ENCODE results near the gene LIN7B. TPM values are rescaled to one million over a fixed set of nuclear protein-coding genes. Genes with fewer than 3 reads are reported as not detected.
A peak's percentile ranks its signal among the peaks of the same experiment; 100 is the strongest.

LIN7B gene
- total and polyA plus RNA-seq, 2 of the 8 experiments (the other 6 are each of a cell fraction or from before 2014, with no cell fraction given) = 4.1 to 4.2 TPM

DNA sequence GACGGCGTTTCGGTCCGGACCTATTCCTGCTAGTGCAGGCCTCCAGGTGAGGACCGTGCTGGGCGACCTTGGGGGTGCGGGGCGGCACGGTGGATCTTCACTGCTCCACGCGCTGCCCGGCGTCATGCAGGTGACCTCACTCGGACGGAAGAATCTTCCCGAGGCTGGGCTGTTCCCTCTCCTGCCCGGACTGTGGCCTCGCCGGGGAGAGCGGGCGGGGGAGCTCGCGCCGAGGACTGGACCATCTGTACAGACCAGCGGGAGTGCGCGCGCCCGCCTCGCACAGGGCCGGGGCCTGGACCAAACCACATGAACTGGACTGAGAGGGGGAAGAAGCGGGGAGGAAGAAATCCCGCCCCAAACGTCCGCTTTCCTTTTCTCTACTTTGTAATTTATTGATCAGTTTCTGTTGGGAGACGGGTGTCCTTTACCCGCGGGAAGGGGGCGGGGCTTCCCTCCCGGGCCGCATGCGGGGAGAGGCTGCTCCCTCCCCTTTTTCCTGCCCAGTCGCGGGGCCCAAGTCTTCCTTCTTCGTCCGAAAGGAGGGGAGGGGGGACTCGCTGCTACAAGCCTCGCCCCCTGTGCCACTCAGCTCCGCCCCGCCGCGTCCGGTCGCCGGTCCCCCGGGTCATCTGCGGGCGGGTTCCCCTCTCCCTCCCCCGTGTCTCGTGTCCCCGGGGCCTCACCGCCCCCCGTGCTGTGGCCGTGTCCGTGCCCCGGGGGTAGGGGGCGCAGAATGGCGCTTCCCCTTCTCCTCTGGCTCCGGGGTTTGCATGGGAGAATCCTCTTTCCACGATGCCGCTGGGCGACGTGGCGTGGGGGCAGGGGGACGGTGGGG is 36.2 kb downstream of the LIN7B start:
- peak overlapping the region; percentile 65 for H3K56ac ChIP-seq (replicated peaks; ENCODE audit: insufficient read length, low read depth, low read length)
- no peaks in the 10 kb centered on the region for H3K9me3 ChIP-seq (ENCODE audit: insufficient read depth in 2 of 2, low read depth in 1 of 2, low read length in 1 of 2)
- no peak overlapping the region for H3K4ac ChIP-seq (replicated peaks; ENCODE audit: insufficient read length, low read depth, low read length)
- peak overlapping the region; percentile 92 for H3K18ac ChIP-seq (ENCODE audit: extremely low read depth, low read length)
- 0 out of 2 replicates have a peak overlapping the region, but pooled peaks have one; percentile 43 for H2BK12ac ChIP-seq (ENCODE audit: low read depth, low read length)
- H3K9ac ChIP-seq (replicated peaks in 1 of 4; ENCODE audit: extremely low read depth in 1 of 4, low read depth in 3 of 4, low read length in 3 of 4) = peak overlapping the region in 3 of 4 experiments; percentile 50 to 72 (median 70); a peak in 5 of 7 replicates
- no peak overlapping the region for H2BK15ac ChIP-seq (ENCODE audit: low read length)
- peaks cover 0 to 23% (median 13%) of the 10 kb centered on the region in 4 experiments; a peak in 6 of 7 replicates for H3K4me1 ChIP-seq (replicated peaks in 1 of 4; ENCODE audit: control insufficient read depth in 3 of 4, insufficient read depth in 4 of 4, low read length in 3 of 4)
- 0% methylated on average over 36 of the region's 75 CpGs; no CpG with 5 or more reads in 1 of the 2 experiments for WGBS, 2 experiments (ENCODE audit: extremely low coverage in 1 of 2, insufficient coverage in 1 of 2, insufficient read length in 1 of 2, insufficient replicate concordance in 2 of 2, low coverage in 1 of 2, low lambda C conversion rate in 2 of 2, missing lambda C conversion rate in 1 of 2)
- 0 out of 2 replicates have a peak, but pooled peaks cover 2% of the 10 kb centered on the region for H3K79me1 ChIP-seq (ENCODE audit: low read depth, low read length)
- DNase-seq (ENCODE audit: low read depth in 1 of 2, low spot score in 2 of 2) (peak in 1 of 2 experiments; percentile 91), FAIRE-seq (no peak)
- H3K27me3 ChIP-seq (replicated peaks in 1 of 4; ENCODE audit: control insufficient read depth in 3 of 4, extremely low read depth in 1 of 4, insufficient read depth in 3 of 4, low read length in 3 of 4) = peaks cover 0 to 7% (median 3%) of the 10 kb centered on the region in 4 experiments; a peak in 3 of 7 replicates
- no peak overlapping the region for H2BK120ac ChIP-seq (replicated peaks; ENCODE audit: low read depth, low read length)
- no peaks in the 10 kb centered on the region for H3K36me3 ChIP-seq (ENCODE audit: control insufficient read depth in 2 of 4, insufficient read depth in 4 of 4, low read length in 3 of 4)
- H3K4me3 ChIP-seq (ENCODE audit: extremely low read depth in 1 of 4, insufficient read depth in 2 of 4, low read depth in 3 of 4, low read length in 4 of 4) = peak overlapping the region; percentile 69 to 97 (median 90)
- H3K79me2 ChIP-seq (ENCODE audit: control insufficient read depth in 1 of 2, insufficient read depth in 2 of 2, low read length in 2 of 2) = no peaks in the 10 kb centered on the region
- H4K8ac ChIP-seq (ENCODE audit: extremely low read depth, insufficient read depth, low read length) = no peak overlapping the region; the same call in 1 of the 2 replicates
- peak overlapping the region; percentile 87 for H2BK5ac ChIP-seq (ENCODE audit: low read depth, low read length)
- H3K23ac ChIP-seq (ENCODE audit: insufficient read length) = no peak overlapping the region
- peaks cover 27% of the 10 kb centered on the region for H3K23me2 ChIP-seq (ENCODE audit: low read depth, low read length)
- H3K14ac ChIP-seq (ENCODE audit: insufficient read length) = no peak overlapping the region
- no peak overlapping the region for H2AK5ac ChIP-seq (ENCODE audit: low read depth, low read length)
- no peak overlapping the region for H2AFZ ChIP-seq (ENCODE audit: low read length)
- no peak overlapping the region for H2BK20ac ChIP-seq (ENCODE audit: low read length)
- ChIA-PET CTCF (ENCODE audit: partially characterized antibody) (interaction anchor here (0.6 to 3.3 kb wide), 10 partner anchors 15 to 76 kb away, joined by 3 to 16 read pairs (median 4); no protein-coding TSS in a partner anchor), POLR2A (ENCODE audit: partially characterized antibody) (interaction anchor here (0.6 to 5.6 kb wide), 27 partner anchors 9 to 442 kb away, joined by 3 to 30 read pairs (median 4); partner anchors contain the start of genes LIN7B, PPFIA3 and TRPM4)
- peak overlapping the region; percentile 85 to 95 for H3K4me2 ChIP-seq (ENCODE audit: insufficient read depth in 1 of 2, low read depth in 2 of 2, low read length in 2 of 2)
- peak overlapping the region; percentile 28 for H4K5ac ChIP-seq (ENCODE audit: insufficient read length, low read depth, low read length)
- peaks cover 0 to 2% of the 10 kb centered on the region in 2 experiments for H4K20me1 ChIP-seq (replicated peaks in 1 of 2; ENCODE audit: control insufficient read depth in 1 of 2, insufficient read depth in 2 of 2, low read length in 2 of 2)
- peak overlapping the region; percentile 84 for H4K91ac ChIP-seq (replicated peaks; ENCODE audit: insufficient read length, low read length)
- peak overlapping the region; percentile 65 for H3K27ac ChIP-seq (ENCODE audit: low read depth, low read length)
- TF ChIP-seq MAX (IDR thresholded peaks at IDR 0.05) (peak; percentile 56), MAFK (IDR thresholded peaks at IDR 0.05; ENCODE audit: low read depth, low read length) (no peak), CBX8 (IDR thresholded peaks at IDR 0.05; ENCODE audit: borderline replicate concordance, low read depth, low read length) (no peak), CHD1 (IDR thresholded peaks at IDR 0.05; ENCODE audit: low read depth, low read length) (peak; percentile 93), CBX5 (IDR thresholded peaks at IDR 0.05; ENCODE audit: low read depth, low read length) (no peak), CTBP2 (IDR thresholded peaks at IDR 0.05; ENCODE audit: borderline replicate concordance, insufficient read depth, insufficient read length, low read length) (peak; percentile 69), EGR1 (IDR thresholded peaks at IDR 0.05; ENCODE audit: borderline replicate concordance, low read depth, low read length) (0 out of 2 replicates have a peak, but pooled peaks have one; percentile 6), SIX5 (IDR thresholded peaks at IDR 0.05; ENCODE audit: low read depth, low read length) (peak; percentile 45; the same call in 1 of the 2 replicates), TAF1 (IDR thresholded peaks at IDR 0.05; ENCODE audit: low read depth, low read length) (0 out of 2 replicates have a peak, but pooled peaks have one; percentile 18), BRCA1 (IDR thresholded peaks at IDR 0.05; ENCODE audit: low read depth, low read length) (peak; percentile 33; the same call in 1 of the 2 replicates), POLR2A (IDR thresholded peaks at IDR 0.05; ENCODE audit: control extremely low read depth in 1 of 2, low read depth in 2 of 2, low read length in 2 of 2) (peak in 1 of 2 experiments; percentile 50; a peak in 2 of 3 replicates)
